Neural cell (in vitro differentiated cells): ENCODE results near the gene PLG.

Experiments
- CTCF ChIP-seq: fragments of 450-650 bp; IDR thresholded peaks from 2 replicates; pipeline ENCODE4 v1.5.1; 2014; ENCODE audit warnings: antibody characterized with exemption, mild to moderate bottlenecking, moderate library complexity; ENCODE audit not compliant: poor library complexity, severe bottlenecking
- EP300 ChIP-seq: fragments of 450-650 bp; conservative IDR thresholded peaks from 2 replicates; pipeline ENCODE4 v1.6.1; 2014; ENCODE audit warnings: antibody characterized with exemption, mild to moderate bottlenecking, moderate library complexity; ENCODE audit not compliant: poor library complexity, severe bottlenecking
- EZH2 ChIP-seq: fragments of 200-600, 300-800 bp; shearing (Covaris generic), sonication (generic); IDR thresholded peaks from 2 replicates; pipeline ENCODE4 v1.6.1; 2014; ENCODE audit warnings: antibody characterized with exemption, low read length, borderline replicate concordance, mild to moderate bottlenecking; ENCODE audit not compliant: insufficient read depth, poor library complexity, severe bottlenecking
- POLR2AphosphoS5 ChIP-seq: IDR thresholded peaks from 2 replicates; pipeline ENCODE4 v1.6.1; 2012
- REST ChIP-seq: IDR thresholded peaks from 2 replicates; pipeline ENCODE4 v1.6.1; 2012; ENCODE audit warnings: borderline replicate concordance

GRCh38 chr6:160793652-160794051, 91.6 kb downstream of the PLG start:
- TF ChIP-seq CTCF (no peak), EZH2 (no peak), EP300 (no peak), POLR2AphosphoS5 (no peak), REST (no peak)
